Measurements from ENCODE around the gene SORCS1.
"Not testable (repeated sequence)": the region's sequence is repeated elsewhere in the genome, so short reads cannot be mapped to it uniquely, and the experiment has no call there.

Gene SORCS1

GRCh38 chr10:107025676-107026075, 138.8 kb downstream of the SORCS1 start:
- no peak for TF ChIP-seq ZFX (IDR thresholded peaks at IDR 0.05; ENCODE audit: borderline replicate concordance)
- TF ChIP-seq, protein P1, sequence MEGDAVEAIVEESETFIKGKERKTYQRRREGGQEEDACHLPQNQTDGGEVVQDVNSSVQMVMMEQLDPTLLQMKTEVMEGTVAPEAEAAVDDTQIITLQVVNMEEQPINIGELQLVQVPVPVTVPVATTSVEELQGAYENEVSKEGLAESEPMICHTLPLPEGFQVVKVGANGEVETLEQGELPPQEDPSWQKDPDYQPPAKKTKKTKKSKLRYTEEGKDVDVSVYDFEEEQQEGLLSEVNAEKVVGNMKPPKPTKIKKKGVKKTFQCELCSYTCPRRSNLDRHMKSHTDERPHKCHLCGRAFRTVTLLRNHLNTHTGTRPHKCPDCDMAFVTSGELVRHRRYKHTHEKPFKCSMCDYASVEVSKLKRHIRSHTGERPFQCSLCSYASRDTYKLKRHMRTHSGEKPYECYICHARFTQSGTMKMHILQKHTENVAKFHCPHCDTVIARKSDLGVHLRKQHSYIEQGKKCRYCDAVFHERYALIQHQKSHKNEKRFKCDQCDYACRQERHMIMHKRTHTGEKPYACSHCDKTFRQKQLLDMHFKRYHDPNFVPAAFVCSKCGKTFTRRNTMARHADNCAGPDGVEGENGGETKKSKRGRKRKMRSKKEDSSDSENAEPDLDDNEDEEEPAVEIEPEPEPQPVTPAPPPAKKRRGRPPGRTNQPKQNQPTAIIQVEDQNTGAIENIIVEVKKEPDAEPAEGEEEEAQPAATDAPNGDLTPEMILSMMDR (IDR thresholded peaks at IDR 0.05), result no peak

DNA sequence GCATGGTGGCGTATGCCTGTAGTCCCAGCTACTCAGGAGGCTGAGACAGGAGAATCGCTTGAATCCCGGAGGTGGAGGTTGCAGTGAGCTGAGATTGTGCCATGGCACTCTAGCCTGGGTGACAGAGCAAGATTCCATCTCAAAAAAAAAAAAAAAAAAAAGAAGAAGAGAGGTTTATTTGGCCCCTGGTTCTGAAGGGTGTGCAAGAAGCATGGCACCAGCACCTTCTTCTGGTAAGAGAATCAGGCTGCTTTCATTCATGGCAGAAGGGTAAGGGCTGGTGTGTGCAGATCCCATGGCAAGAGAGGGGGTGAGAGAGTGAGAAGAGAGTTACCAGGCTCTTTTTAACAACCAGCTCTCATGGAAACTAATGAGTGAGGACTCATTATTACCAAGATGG, 140.5 kb downstream of the SORCS1 start:
- H3K27ac ChIP-seq, result not testable (repeated sequence)

More at GRCh38 chr10:107025676-107026075, 138.8 kb downstream of the SORCS1 start:
- no peak overlapping the region for H3K27ac ChIP-seq

- no peak for TF ChIP-seq ZFX (IDR thresholded peaks at IDR 0.05; ENCODE audit: borderline replicate concordance)
- TF ChIP-seq, protein P1 (IDR thresholded peaks at IDR 0.05), result no peak
- no peak overlapping the region for H3K27ac ChIP-seq
These were observed 141.7 kb downstream of the SORCS1 start for GRCh38 chr10:107022600-107023354.

- no peak for TF ChIP-seq ZFX (IDR thresholded peaks at IDR 0.05; ENCODE audit: borderline replicate concordance)
- TF ChIP-seq, protein P1 (IDR thresholded peaks at IDR 0.05), result no peak
- no peak overlapping the region for H3K27ac ChIP-seq
These were observed 145.4 kb downstream of the SORCS1 start for GRCh38 chr10:107019154-107019553.

DNA sequence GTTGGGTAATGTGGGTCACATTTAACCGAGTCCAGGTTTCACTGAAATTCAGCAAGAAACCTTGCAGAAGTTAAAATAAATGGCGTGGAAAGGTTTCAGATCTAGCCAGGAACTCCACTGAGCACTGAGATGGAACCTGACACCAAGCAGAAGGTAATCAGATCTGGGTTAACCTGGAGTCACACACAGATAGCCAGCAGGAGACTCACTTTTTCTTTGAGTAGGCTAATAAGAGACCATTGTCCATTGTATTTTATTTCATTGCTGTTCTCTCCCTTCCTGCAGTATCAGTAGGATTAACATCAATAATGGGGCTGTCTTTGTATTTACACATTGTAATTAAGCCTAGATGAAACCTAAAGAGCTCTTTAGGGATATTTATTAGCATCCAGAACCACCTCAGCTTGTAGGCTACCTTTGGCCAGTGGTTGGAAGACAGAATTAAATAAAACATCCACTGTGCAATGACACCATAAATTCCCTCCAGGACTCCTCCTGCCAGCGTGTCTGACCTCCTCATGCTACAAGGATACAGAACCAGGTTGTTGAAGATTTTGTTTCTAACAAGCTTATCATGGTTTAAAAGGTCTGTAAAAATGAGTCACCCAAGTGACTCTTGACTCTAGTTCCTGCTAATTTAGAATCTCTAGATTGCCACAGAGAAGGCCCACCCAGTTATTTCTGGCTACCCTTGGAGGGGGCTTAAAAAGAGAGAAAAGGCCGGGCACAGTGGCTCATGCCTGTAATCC, 151.1 kb downstream of the SORCS1 start:
- no peak for TF ChIP-seq ZFX (IDR thresholded peaks at IDR 0.05; ENCODE audit: borderline replicate concordance)
- H3K27ac ChIP-seq, result no peak overlapping the region

GRCh38 chr10:107011992-107012391, 152.5 kb downstream of the SORCS1 start:
- H3K27ac ChIP-seq, result no peak overlapping the region
- no peak for TF ChIP-seq ZFX (IDR thresholded peaks at IDR 0.05; ENCODE audit: borderline replicate concordance)
- TF ChIP-seq, protein P1 (IDR thresholded peaks at IDR 0.05), result no peak

DNA sequence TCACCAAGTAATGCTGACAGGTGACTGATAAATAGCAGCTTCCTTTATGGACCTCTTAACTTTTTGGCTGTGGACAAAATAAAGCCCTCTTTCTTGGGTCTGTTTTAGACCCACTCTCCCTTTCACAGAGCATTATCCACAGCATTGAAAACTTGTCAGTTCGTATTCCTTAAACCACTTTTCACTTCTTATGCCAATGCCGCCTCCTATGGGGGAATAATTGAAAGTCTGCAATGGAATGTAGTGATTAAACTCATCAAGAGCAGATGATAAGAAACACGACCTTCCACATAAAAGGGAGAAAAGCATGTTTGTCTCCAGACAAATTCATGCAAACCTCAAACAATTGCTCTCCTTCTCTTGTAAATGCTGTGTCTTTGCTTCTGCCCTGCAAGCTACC, 153.4 kb downstream of the SORCS1 start:
- TF ChIP-seq, protein P1 (IDR thresholded peaks at IDR 0.05), result no peak
- TF ChIP-seq ZFX (IDR thresholded peaks at IDR 0.05; ENCODE audit: borderline replicate concordance), result no peak
- no peak overlapping the region for H3K27ac ChIP-seq

DNA sequence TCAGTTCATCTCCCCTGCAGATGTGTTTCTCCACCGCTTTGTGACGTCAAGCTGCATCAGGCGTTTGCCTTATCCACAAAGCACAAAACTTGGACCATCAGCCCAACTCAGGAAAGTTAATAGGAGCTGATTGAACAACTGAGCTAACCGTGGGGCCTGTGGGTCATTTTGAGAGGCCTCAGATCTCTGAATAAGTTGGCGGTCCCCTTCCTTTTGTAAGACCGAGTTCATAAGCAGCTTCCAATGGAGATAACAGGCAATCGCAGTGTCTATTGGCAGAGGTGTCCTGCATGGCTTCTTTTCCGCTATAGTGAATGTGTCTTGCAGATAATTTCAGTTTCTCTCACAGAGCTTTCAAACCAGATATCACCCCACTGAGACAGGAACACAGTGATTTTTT, 154.0 kb downstream of the SORCS1 start:
- H3K27ac ChIP-seq, result no peak overlapping the region
- TF ChIP-seq, protein P1 (IDR thresholded peaks at IDR 0.05), result no peak
- TF ChIP-seq ZFX (IDR thresholded peaks at IDR 0.05; ENCODE audit: borderline replicate concordance), result no peak
